Bronchus fibroblast of lung (primary cell): Measurements from ENCODE around the gene STAT5B. TPM values are rescaled to one million over a fixed set of nuclear protein-coding genes. Genes with fewer than 3 reads are reported as not detected.

Experiments used
- total RNA-seq: library from RNA; depleted of rRNA; stranded (reverse); fragments of >200 nt; gene quantifications from 2 replicates; pipeline ENCODE4 v1.2.3, GENCODE V29; 2015

The STAT5B gene
- total RNA-seq, result 12.5 and 14.1 TPM in 2 replicates

GRCh38 chr17:42276359-42276608 lies at the start of gene STAT5B:
Gene STAT5B, minus strand, starts transcription at chr17:42276391. Its CDS starts 44,264 bp downstream, at chr17:42232127.

DNA sequence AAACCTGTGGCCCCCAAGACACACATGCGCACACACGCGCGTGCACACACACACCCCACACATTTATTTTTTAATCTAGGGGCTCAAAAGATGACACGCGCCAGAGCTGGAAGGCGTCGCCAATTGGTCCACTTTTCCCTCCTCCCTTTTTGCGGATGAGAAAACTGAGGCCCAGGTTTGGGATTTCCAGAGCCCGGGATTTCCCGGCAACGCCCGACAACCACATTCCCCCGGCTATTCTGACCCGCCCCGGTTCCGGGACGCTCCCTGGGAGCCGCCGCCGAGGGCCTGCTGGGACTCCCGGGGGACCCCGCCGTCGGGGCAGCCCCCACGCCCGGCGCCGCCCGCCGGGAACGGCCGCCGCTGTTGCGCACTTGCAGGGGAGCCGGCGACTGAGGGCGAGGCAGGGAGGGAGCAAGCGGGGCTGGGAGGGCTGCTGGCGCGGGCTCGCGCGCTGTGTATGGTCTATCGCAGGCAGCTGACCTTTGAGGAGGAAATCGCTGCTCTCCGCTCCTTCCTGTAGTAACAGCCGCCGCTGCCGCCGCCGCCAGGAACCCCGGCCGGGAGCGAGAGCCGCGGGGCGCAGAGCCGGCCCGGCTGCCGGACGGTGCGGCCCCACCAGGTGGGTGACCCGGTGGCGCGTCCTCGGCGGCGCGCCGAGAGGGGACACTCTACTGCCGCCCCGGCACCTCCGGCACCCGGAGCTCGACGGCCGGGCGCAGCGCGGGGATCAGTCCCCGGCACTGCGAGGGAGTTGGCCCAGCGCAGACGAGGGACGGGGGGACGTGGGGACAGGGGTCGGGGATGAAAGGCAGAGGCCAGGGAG lies 12.0 kb upstream of the STAT5B start, which contains the start of gene STAT5A:
STAT5A (plus strand) TSS at position 522 of the 826 bp plus-strand sequence. CDS start 914 bp downstream, outside the sequence.

GRCh38 chr17:42193969-42194899 lies 82.0 kb downstream of the STAT5B start, which contains the start of gene GHDC:
Gene GHDC, minus strand, starts transcription at chr17:42194494. Its CDS starts 913 bp downstream, at chr17:42193581.

DNA sequence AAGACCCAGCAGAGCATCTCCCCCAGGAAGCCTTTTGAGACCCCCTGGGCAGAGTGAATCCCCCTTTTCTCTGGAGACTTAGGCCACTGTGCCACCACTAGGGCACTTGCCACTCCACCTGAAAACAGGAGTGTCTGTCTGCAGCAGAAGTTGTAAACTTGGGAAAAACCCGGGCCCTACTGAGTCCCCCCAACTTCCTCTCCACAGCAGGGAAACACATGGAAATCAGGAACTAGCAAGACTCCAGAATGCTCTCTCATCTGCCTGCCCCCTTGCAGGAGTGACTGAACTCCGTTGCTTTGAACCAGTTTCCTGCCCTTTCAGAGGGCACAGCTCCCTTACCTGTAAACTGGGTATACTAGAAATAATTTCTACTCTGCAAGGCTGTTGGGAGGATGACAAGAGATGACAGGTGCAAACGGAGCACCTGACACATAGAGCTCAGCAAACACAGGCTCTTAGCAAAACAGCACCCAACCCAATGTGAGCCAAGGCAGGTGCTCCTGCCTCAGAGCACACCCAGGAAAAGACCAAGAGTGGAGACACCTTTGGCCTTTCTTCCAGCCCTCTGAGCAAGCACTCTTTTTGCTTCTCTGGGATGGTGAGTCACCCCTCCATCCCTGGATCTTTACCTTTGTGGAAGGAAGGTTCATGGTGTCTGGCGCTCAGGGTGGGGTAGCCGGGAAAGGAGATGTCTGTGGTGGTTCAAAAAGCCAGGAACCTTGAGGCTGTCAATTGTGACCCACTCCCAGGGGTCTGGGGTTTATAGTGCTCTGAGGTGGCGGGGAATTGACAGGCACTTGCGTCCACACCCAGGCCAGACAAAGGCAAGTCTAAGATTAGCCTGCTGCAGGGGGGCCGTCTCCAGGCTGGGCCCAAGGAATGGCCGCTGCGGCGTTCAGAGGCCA lies 91.2 kb downstream of the STAT5B start, which contains the start of gene HCRT:
HCRT (minus strand) TSS at position 740 of the 908 bp plus-strand sequence; CDS start at position 653, 87 bp downstream.

DNA sequence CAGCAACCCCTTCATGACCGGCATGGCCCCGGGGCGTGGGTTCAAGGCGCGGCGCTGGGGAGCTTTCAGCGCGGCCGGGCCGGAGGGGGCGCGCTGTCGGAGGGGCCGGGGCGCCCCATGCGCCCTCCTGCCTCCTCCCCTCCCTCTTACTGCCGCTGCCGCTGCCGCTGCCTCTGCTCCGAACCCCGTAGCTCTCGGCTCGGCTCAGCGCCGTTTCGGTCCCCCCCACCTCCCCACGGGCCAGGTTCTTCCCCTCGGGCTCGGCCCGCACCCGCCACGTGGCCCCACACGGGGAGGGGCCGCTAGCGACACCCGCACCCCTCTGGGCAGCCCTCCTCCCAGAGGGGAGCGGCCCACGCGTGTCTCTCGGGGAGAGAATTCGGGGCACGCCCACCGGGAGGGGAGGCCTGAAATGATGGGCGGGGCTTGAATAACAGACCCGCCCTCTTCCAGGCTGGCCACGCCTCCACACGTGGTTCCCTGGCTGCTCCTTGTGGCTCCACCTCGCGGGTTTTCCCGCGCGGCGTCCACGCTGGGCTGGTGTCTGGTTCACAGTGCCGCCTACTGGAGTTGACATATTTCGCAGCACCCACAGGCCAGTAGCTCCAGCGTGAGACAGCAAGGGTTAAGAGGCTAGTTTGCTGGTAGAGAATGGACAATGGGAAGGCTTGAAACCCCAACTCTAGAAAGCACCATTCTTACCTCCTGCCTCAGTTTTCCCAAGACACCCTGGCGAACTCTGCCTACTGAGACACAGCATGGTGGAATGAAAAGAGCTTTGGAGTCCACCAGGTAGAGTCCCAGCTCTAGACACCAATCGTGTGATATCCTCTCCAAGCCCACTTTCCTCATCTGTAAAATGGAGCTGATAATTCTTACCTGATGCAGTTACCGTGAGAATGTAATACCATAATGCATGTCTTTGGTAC lies 95.0 kb downstream of the STAT5B start, which contains the start of gene KCNH4:
KCNH4 (minus strand) TSS at position 221 of the 929 bp plus-strand sequence; CDS start at position 24, 197 bp downstream.

Other genes starting within 250 kb of the STAT5B start
- 0.17 and 0.30 TPM in 2 replicates for gene C17orf113, start 225.8 kb downstream of the STAT5B start, total RNA-seq
- gene ZNF385C, start 177.9 kb downstream of the STAT5B start, total RNA-seq, result not detected in 2 replicates
- 4.3 and 5.2 TPM in 2 replicates for gene DHX58, start 163.7 kb downstream of the STAT5B start, total RNA-seq
- 9.8 and 14.6 TPM in 2 replicates for gene KAT2A, start 155.0 kb downstream of the STAT5B start, total RNA-seq
- not detected in 2 replicates for gene HSPB9, start 153.6 kb downstream of the STAT5B start, total RNA-seq
- 122 and 133 TPM in 2 replicates for gene RAB5C, start 121.4 kb downstream of the STAT5B start, total RNA-seq
- under 0.01 TPM in 1 of 2 replicates, not detected in the other for gene KCNH4, start 95.2 kb downstream of the STAT5B start, total RNA-seq
- not detected in 2 replicates for gene HCRT, start 90.9 kb downstream of the STAT5B start, total RNA-seq
- gene GHDC, start 81.9 kb downstream of the STAT5B start, total RNA-seq, result 8.2 and 10.1 TPM in 2 replicates
- 6.4 and 11.8 TPM in 2 replicates for gene STAT5A, start 12.1 kb upstream of the STAT5B start, total RNA-seq
- gene STAT3, start 112.1 kb upstream of the STAT5B start, total RNA-seq, result 43.0 and 43.3 TPM in 2 replicates
- gene CAVIN1, start 146.9 kb upstream of the STAT5B start, total RNA-seq, result 474 and 513 TPM in 2 replicates
- 15.8 and 19.6 TPM in 2 replicates for gene ATP6V0A1, start 182.5 kb upstream of the STAT5B start, total RNA-seq